Activated B cell treated with CpG ODN at 0.5 μM for 24 hours (primary cell): ENCODE measurements around the gene NSUN6. TPM values are rescaled to one million over a fixed set of nuclear protein-coding genes. Genes with fewer than 3 reads are reported as not detected.
"Not testable (repeated sequence)": the region's sequence is repeated elsewhere in the genome, so short reads cannot be mapped to it uniquely, and the experiment has no call there.

ENCODE experiments used
- ATAC-seq: fragments of 200-7000 bp; cut with Tn5 transposase; one replicate; pipeline ENCODE4 v1.10.0; 2021; ENCODE audit warnings: low read depth, mild to moderate bottlenecking, moderate library complexity
- CTCF ChIA-PET: fragments of 350-600 bp; sonication (Branson Sonifier 250); formaldehyde crosslinking; loops from one replicate; lab custom pipeline; 2021; ENCODE audit warnings: antibody characterized with exemption; lab: Charles Lee
- POLR2A ChIA-PET: fragments of 350-600 bp; sonication (Branson Sonifier 250); formaldehyde crosslinking; loops from one replicate; lab custom pipeline; 2021; ENCODE audit warnings: antibody characterized with exemption; lab: Charles Lee
- DNase-seq: peaks from one replicate; pipeline ENCODE4 v3.0.0; 2022
- H3K27ac Mint-ChIP-seq: one replicate; pipeline ENCODE4 v1.8.0; 2020; ENCODE audit warnings: mixed read lengths
- H3K27me3 Mint-ChIP-seq: one replicate; pipeline ENCODE4 v1.8.0; 2021; ENCODE audit warnings: mixed read lengths
- H3K36me3 Mint-ChIP-seq: one replicate; pipeline ENCODE4 v1.8.0; 2021; ENCODE audit warnings: low read depth, mixed read lengths
- H3K4me1 Mint-ChIP-seq: one replicate; pipeline ENCODE4 v1.8.0; 2021; ENCODE audit warnings: mixed read lengths
- H3K4me3 Mint-ChIP-seq: one replicate; pipeline ENCODE4 v1.8.0; 2020; ENCODE audit warnings: mild to moderate bottlenecking, mixed read lengths
- H3K9me3 Mint-ChIP-seq: one replicate; pipeline ENCODE4 v1.8.0; 2020; ENCODE audit warnings: mixed read lengths
- intact Hi-C: fragments of 100-400 bp; cut with micrococcal nuclease; formaldehyde crosslinking; loops from one replicate; pipeline ENCODE4 v1.15.1; 2024
- total RNA-seq: library from RNA; stranded (reverse); gene quantifications from 2 replicates; pipeline ENCODE4 v1.2.3, GENCODE V29; 2022
- TF ChIP-seq, protein P1 (sequence below): fragments of 200-600 bp; IDR thresholded peaks from one replicate; pipeline ENCODE4 v1.8.0; 2022; ENCODE audit warnings: antibody characterized with exemption, mild to moderate bottlenecking

Gene NSUN6
- total RNA-seq, 1 donor from 2014 or later, result 18.4 TPM

DNA sequence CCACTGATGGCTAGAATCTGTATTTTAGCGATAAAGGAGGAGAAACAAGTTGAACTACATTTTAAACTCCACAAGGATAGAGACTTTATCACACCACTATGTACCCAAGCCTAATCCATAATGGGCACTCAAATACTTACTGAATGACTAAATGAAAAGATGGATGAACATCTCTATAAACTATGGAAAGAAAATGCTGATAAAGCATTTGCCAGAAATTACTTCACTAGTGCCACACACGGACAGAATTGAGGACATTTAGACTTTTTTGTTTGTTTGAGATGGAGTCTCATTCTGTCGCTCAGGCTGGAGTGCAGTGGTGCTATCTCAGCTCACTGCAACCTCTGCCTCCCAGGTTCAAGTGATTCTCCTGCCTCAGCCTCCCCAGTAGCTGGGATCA lies 1.7 kb upstream of the NSUN6 start:
- POLR2A ChIA-PET, result no interaction called here

DNA sequence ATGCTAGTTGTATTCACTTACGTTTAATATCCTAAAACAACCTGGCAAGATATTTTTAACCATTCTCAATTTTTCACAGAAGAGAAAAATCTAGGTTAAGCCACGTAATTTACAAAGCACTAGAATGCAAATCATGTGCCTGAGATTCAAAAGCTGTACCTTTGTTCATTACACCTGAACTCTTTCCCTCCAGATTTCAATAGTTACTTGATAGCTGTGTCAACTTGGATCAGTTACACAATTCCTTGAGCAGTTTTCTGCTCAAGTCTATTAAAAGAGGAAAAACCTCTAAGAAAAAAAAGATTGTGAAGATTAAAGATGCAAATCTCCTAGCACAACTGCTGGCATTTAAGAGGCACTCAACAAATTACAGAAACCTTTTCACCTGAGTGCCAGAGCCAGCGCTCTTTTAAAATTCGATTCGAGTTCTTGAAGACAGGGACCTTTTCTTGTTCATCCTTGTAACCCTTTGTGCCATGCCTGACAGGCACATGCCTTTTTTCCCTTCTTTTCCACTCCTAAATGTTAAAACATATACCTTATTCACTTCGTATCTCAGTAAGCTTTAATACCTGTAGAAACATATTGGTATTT lies 886 bp downstream of the NSUN6 start:
- Mint-ChIP-seq H3K4me3 (peak overlapping the region; percentile 94), H3K4me1 (peaks cover 38% of the 10 kb centered on the region)

More for the DNA sequence above, 1.7 kb upstream of the NSUN6 start:
- Mint-ChIP-seq H3K4me3 (no peak overlapping the region), H3K4me1 (peaks cover 40% of the 10 kb centered on the region), H3K9me3 (no peaks in the 10 kb centered on the region), H3K27ac (no peak overlapping the region), H3K36me3 (peaks cover 7% of the 10 kb centered on the region), H3K27me3 (no peaks in the 10 kb centered on the region)
- DNase-seq (no peak), ATAC-seq (no peak)
- CTCF ChIA-PET, result no interaction called here
- TF ChIP-seq, protein P1, sequence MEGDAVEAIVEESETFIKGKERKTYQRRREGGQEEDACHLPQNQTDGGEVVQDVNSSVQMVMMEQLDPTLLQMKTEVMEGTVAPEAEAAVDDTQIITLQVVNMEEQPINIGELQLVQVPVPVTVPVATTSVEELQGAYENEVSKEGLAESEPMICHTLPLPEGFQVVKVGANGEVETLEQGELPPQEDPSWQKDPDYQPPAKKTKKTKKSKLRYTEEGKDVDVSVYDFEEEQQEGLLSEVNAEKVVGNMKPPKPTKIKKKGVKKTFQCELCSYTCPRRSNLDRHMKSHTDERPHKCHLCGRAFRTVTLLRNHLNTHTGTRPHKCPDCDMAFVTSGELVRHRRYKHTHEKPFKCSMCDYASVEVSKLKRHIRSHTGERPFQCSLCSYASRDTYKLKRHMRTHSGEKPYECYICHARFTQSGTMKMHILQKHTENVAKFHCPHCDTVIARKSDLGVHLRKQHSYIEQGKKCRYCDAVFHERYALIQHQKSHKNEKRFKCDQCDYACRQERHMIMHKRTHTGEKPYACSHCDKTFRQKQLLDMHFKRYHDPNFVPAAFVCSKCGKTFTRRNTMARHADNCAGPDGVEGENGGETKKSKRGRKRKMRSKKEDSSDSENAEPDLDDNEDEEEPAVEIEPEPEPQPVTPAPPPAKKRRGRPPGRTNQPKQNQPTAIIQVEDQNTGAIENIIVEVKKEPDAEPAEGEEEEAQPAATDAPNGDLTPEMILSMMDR, result no peak
- intact Hi-C loops, result loop anchor here (10.0 kb wide), 1 partner anchor 1352 kb away; no protein-coding TSS in a partner anchor

DNA sequence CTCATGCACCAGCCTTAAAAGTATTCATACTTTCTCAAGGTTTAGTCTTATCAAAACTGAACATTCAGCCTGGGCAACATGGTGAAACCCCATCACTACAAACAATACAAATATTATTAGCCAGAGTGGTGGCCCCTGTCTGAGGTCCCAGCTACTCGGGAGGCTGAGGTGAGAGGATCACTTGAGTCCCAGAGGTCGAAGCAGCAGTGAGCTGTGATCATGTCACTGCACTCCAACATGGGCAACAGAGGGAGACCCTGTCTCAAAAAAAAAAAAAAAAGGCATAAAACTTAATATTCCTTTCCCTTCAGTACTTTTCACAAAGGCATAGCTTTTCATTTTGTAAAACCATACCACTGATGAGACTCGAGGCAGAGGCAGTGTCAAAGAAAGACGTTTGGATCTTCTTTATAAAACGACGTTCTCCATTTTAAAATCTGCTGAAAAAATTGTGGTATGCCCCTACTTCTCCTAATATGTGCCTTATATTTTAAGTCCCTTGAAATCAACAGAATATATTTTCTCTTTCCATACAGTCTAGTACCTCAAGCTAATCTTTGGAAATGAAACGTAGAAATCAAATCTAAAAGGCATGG lies 1.9 kb downstream of the NSUN6 start:
- no peaks in the 10 kb centered on the region for H3K27me3 Mint-ChIP-seq
- ChIA-PET POLR2A (interaction anchor here (2.0 kb wide), 1 partner anchor 10 kb away, joined by 10 read pairs; the partner anchor contains the start of gene ARL5B), CTCF (no interaction called here)
- peaks cover 38% of the 10 kb centered on the region for H3K4me1 Mint-ChIP-seq
- TF ChIP-seq, protein P1, result no peak
- H3K36me3 Mint-ChIP-seq, result peaks cover 18% of the 10 kb centered on the region
- intact Hi-C loops, result loop anchor here (2.0 kb wide), 1 partner anchor 13 kb away; no protein-coding TSS in a partner anchor
- H3K27ac Mint-ChIP-seq, result no peak overlapping the region
- peak overlapping the region; percentile 94 for H3K4me3 Mint-ChIP-seq
- H3K9me3 Mint-ChIP-seq, result no peaks in the 10 kb centered on the region
- ATAC-seq (no peak), DNase-seq (no peak)

More for the DNA sequence above, 886 bp downstream of the NSUN6 start:
- H3K27ac Mint-ChIP-seq, result peak overlapping the region; percentile 92
- intact Hi-C loops, result loop anchor here (2.0 to 10.0 kb wide), 2 partner anchors 1354 to 1422 kb away; partner anchors contain the start of gene VIM
- no peaks in the 10 kb centered on the region for H3K27me3 Mint-ChIP-seq
- TF ChIP-seq, protein P1, result no peak
- ATAC-seq, result no peak
- ChIA-PET POLR2A (interaction anchor here (0.5 to 0.6 kb wide), 2 partner anchors 8 to 14 kb away, joined by 3 to 4 read pairs; no protein-coding TSS in a partner anchor), CTCF (interaction anchor here (1.3 kb wide), 1 partner anchor 9 kb away, joined by 3 read pairs; the partner anchor contains the start of gene ARL5B)
- peaks cover 15% of the 10 kb centered on the region for H3K36me3 Mint-ChIP-seq
- no peak for DNase-seq
- no peaks in the 10 kb centered on the region for H3K9me3 Mint-ChIP-seq

DNA sequence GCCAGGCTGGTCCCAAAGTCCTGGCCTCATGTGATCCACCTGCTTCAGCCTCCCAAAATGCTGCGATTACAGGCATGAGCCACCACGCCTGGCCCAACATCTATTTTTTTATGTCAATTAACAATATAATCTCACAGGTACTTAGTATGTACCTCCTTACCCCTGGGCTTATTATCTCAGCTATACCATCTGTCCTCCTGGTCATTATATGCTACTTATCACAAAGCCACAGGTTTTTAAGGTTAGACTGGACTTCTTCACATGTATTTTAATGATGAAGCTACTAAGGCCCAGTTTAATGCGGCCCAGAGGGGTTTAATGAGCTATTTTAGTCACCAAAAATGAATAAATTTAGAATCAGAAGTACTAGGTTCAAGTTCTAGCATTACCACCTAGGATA lies 3.4 kb downstream of the NSUN6 start:
- Mint-ChIP-seq H3K9me3 (no peaks in the 10 kb centered on the region), H3K27ac (no peak overlapping the region), H3K4me3 (no peak overlapping the region), H3K4me1 (peaks cover 38% of the 10 kb centered on the region), H3K36me3 (peaks cover 26% of the 10 kb centered on the region), H3K27me3 (no peaks in the 10 kb centered on the region)
- ATAC-seq (no peak), DNase-seq (no peak)
- intact Hi-C loops, result loop anchor here (2.0 kb wide), 1 partner anchor 15 kb away; no protein-coding TSS in a partner anchor
- TF ChIP-seq, protein P1, result no peak
- POLR2A ChIA-PET, result interaction anchor here (2.0 kb wide), 1 partner anchor 11 kb away, joined by 10 read pairs; the partner anchor contains the start of gene ARL5B
- CTCF ChIA-PET, result no interaction called here

DNA sequence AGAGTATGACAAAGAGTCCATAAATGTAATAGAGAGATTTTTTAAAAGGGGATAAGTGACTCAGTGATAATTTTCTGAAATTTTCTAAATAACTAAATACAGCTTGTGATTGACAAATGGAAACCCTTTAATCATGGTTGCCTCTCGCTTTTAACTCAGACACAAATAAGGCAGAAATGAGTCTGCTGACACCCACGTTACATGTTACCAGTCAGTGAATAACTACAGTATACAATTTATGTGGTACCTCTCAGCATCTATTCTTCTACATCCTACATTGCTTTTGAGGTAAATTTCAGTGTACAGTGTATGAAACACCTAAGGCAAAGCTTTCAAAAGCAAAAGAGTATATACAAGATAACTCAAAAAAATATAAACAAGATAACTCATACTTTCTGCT lies 4.2 kb downstream of the NSUN6 start:
- DNase-seq (no peak), ATAC-seq (no peak)
- H3K27ac Mint-ChIP-seq, result no peak overlapping the region
- no peaks in the 10 kb centered on the region for H3K27me3 Mint-ChIP-seq
- H3K4me1 Mint-ChIP-seq, result peaks cover 36% of the 10 kb centered on the region
- CTCF ChIA-PET, result no interaction called here
- intact Hi-C loops, result no loop called here
- H3K9me3 Mint-ChIP-seq, result no peaks in the 10 kb centered on the region
- H3K36me3 Mint-ChIP-seq, result peaks cover 29% of the 10 kb centered on the region
- POLR2A ChIA-PET, result no interaction called here
- TF ChIP-seq, protein P1, result no peak
- H3K4me3 Mint-ChIP-seq, result no peak overlapping the region

DNA sequence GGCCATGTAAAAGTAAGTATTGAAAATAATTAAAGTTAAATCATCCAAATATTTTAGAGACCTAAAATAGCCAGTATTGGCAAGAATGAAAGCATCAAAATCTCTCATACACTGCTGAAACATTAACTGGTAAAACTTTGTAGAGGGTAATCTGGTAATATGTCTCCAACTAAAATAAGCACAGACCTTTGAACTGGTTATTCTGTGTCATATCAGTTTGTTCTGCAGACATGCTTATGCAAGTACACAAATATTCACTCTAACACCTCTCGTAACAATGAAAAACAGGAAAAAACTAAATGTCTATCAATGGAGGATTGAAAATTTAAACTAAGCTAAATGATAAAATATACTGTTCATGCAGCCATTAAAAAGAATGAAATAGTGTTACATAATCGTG lies 11.7 kb downstream of the NSUN6 start:
- H3K4me3 Mint-ChIP-seq, H3K27me3 Mint-ChIP-seq, H3K27ac Mint-ChIP-seq, H3K4me1 Mint-ChIP-seq, POLR2A ChIA-PET, DNase-seq, ATAC-seq, H3K9me3 Mint-ChIP-seq, intact Hi-C loops, CTCF ChIA-PET: not testable (repeated sequence)
- peaks cover 34% of the 10 kb centered on the region for H3K36me3 Mint-ChIP-seq

DNA sequence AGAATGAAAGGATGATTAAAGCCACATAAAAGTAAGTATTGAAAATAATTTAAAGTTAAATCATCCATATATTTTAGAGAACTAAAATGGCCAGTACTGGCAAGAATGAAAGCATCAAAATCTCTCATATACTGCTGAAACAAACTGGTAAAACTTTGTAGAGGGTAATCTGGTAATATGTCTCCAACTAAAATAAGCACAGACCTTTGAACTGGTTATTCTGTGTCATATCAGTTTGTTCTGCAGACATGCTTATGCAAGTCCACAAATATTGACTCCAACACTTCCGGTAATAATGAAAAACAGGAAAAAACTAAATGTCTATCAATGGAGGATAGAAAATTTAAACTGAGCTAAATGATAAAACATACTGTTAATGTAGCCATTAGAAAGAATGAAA lies 14.0 kb downstream of the NSUN6 start:
- POLR2A ChIA-PET, result interaction anchor here (0.7 kb wide), 1 partner anchor 13 kb away, joined by 3 read pairs; no protein-coding TSS in a partner anchor
- ATAC-seq, CTCF ChIA-PET, H3K4me1 Mint-ChIP-seq, H3K27ac Mint-ChIP-seq, H3K9me3 Mint-ChIP-seq, H3K27me3 Mint-ChIP-seq, DNase-seq, H3K4me3 Mint-ChIP-seq, intact Hi-C loops: not testable (repeated sequence)
- peaks cover 29% of the 10 kb centered on the region for H3K36me3 Mint-ChIP-seq
